GM06990 (cell line): ENCODE data around the gene ZC3H7B.

Experiments used
- DNase-seq: peaks from one replicate; pipeline ENCODE4 v3.0.0-alpha.2; 2011; ENCODE audit not compliant: insufficient read length; ENCODE audit errors: extremely low read depth
- H3K27me3 ChIP-seq: replicated peaks from 2 replicates; pipeline ENCODE4 v1.6.0; 2011; ENCODE audit warnings: low read length; ENCODE audit not compliant: control insufficient read depth, insufficient read depth
- H3K36me3 ChIP-seq: 2 replicates; pipeline ENCODE4 v1.5.1; 2011; ENCODE audit warnings: low read length; ENCODE audit not compliant: control insufficient read depth, insufficient read depth
- H3K4me3 ChIP-seq: replicated peaks from 2 replicates; pipeline ENCODE4 v1.5.1; 2011; ENCODE audit warnings: low read depth, mild to moderate bottlenecking, control low read depth, low read length
- TF ChIP-seq, protein P1 (sequence below): IDR thresholded peaks from 2 replicates; pipeline ENCODE4 v1.5.1; 2011; ENCODE audit warnings: low read length, control low read depth, mild to moderate bottlenecking, inconsistent platforms; ENCODE audit not compliant: insufficient read depth, poor library complexity, severe bottlenecking

Gene ZC3H7B

DNA sequence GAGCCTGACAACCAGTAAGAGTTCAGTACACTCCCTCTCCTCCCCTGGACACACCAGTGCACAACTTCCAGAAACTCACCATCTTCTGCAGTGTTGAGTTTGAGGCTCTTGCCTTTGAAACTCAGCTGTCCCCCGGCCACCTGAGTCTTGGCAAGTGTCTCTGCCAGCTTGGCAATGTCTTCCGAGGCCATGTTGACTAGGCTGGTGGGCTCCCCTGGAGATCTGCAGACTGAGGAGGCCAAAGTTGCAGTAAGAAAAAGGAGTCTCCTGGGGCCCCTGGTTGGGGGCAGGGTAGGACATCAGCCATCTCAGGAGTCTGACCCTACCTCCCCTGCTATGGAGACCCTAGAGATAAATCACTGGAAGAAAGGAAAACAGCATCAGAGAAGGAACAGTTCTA lies 20.5 kb upstream of the ZC3H7B start:
- H3K4me3 ChIP-seq = no peak overlapping the region
- TF ChIP-seq, protein P1, sequence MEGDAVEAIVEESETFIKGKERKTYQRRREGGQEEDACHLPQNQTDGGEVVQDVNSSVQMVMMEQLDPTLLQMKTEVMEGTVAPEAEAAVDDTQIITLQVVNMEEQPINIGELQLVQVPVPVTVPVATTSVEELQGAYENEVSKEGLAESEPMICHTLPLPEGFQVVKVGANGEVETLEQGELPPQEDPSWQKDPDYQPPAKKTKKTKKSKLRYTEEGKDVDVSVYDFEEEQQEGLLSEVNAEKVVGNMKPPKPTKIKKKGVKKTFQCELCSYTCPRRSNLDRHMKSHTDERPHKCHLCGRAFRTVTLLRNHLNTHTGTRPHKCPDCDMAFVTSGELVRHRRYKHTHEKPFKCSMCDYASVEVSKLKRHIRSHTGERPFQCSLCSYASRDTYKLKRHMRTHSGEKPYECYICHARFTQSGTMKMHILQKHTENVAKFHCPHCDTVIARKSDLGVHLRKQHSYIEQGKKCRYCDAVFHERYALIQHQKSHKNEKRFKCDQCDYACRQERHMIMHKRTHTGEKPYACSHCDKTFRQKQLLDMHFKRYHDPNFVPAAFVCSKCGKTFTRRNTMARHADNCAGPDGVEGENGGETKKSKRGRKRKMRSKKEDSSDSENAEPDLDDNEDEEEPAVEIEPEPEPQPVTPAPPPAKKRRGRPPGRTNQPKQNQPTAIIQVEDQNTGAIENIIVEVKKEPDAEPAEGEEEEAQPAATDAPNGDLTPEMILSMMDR = no peak
- no peak for DNase-seq
- peaks cover 16% of the 10 kb centered on the region for H3K36me3 ChIP-seq
- no peaks in the 10 kb centered on the region for H3K27me3 ChIP-seq

DNA sequence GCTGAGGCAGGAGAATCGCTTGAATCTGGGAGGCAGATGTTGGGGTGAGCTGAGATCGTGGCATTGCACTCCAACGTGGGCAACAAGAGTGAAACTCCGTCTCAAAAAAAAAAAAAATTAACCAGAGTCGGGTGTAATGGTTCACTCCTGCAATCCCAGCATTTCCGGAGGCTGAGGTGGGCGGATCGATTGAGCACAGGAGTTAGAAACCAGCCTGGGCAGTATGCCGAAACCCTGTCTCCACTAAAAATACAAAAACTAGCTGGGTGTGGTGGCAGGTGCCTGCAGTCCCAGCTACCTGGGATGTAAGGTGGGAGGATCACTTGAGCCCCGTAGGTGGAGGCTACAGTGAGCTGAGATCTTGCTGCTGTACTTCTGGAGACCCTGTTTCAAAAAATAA lies 16.9 kb upstream of the ZC3H7B start:
- no peaks in the 10 kb centered on the region for H3K27me3 ChIP-seq
- DNase-seq = no peak
- TF ChIP-seq, protein P1 = no peak
- H3K4me3 ChIP-seq = peak overlapping the region; percentile 94
- peaks cover 10% of the 10 kb centered on the region for H3K36me3 ChIP-seq

DNA sequence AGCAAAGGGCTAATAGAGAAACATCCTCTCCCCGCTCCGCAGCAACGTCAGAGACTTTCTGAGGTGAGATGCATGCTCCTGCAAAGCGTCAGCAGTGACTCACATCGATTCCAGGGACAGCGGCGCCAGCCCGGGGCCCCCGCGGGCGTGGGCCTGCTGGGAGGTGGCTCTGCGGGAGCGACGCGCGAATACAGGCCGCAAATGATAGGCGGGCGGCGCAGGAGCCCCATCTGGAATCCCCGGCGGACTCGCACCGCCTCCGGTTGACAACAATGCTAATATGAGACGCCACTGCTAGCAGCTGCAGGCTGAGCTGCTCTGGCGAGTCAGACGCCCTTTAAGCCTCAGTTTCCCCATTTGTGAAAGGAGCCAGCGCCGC lies 15.9 kb upstream of the ZC3H7B start:
- DNase-seq = peak; percentile 88
- peaks cover 7% of the 10 kb centered on the region for H3K36me3 ChIP-seq

DNA sequence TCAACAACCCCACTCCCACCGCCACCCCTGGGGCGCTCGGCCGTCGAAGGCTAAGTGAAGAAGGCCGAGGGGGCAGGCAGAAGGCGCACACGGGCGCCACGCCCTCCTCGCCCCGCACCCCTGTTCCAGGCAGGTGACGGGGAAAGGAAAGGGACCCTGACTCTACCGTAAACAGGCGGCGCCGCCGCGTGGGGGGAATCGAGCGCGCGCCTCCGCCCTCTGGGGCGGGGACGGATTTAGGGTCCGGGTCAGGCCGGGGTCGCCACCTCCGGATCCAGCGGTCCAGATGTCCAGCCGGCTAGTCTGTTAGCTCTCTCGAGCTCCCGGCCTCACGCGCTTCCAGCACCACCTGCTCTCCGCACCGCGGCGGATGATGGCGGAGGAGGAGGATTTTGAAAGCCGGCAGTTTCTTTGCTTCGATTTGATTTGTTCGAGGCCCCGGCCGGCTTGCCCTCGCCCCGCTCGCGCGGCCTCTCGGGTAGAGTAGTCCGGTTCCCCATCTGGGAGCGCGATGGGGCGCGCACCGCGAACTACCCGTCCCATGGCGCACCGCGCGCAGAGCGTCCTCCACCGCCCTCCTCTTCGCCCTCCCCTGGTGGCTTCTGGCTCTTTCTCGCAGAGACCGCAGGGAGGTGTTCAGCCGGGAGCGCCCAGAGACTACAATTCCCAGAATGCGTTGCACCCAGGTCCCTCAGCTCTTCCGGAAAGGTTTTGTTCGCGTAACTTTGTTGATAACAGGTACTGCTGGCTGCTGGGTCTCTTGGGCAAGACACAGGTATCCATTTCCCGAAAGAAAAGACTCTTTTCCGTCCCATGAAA lies 15.3 kb upstream of the ZC3H7B start, which contains the start of gene RANGAP1:
RANGAP1 (minus strand) TSS at position 368 of the 819 bp plus-strand sequence. CDS start 5,143 bp downstream, outside the sequence.
- TF ChIP-seq, protein P1 = no peak
- Histone ChIP-seq H3K4me3 (peak within 1 kb of the TSS; percentile 94), H3K27me3 (no peaks in the 10 kb centered on the region)

More for the DNA sequence above, 15.9 kb upstream of the ZC3H7B start:
- Histone ChIP-seq H3K27me3 (no peaks in the 10 kb centered on the region), H3K4me3 (peak overlapping the region; percentile 94)
- TF ChIP-seq, protein P1 = no peak

DNA sequence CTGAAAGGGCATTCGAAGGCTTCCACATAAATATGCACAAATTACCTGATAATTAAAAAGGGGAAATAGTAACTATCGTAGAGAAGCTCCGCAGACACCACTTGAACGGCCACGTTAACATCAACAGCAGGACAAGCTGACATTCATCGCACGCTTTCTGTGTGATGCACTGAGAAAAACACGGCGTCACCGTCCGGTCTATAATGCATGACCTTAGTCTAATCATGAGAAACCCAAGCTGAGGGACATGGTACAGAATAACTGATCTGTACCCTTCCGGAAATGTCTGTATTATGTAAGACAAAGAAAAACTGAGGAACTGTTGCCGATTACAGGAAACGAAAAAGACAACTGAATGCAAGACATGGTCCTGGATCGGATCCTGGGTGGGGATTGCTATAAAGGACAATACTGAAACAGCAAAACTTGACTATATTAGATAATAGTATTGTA lies 14.7 kb upstream of the ZC3H7B start:
- TF ChIP-seq, protein P1 = no peak
- peak; percentile 54 for DNase-seq
- no peaks in the 10 kb centered on the region for H3K27me3 ChIP-seq

More for the DNA sequence above, 15.3 kb upstream of the ZC3H7B start, which contains the start of gene RANGAP1:
- H3K36me3 ChIP-seq = peaks cover 7% of the 10 kb centered on the region
- DNase-seq = peak; percentile 100

More for the DNA sequence above, 14.7 kb upstream of the ZC3H7B start:
- H3K36me3 ChIP-seq = peaks cover 3% of the 10 kb centered on the region
- peak overlapping the region; percentile 70 for H3K4me3 ChIP-seq
